Measurements from ENCODE around the gene NEURL3. TPM values are rescaled to one million over a fixed set of nuclear protein-coding genes. Genes with fewer than 3 reads are reported as not detected.

Gene NEURL3
- total and polyA plus RNA-seq, 2 of the 8 experiments (the other 6 are each of a cell fraction or from before 2014, with no cell fraction given) = not detected

DNA sequence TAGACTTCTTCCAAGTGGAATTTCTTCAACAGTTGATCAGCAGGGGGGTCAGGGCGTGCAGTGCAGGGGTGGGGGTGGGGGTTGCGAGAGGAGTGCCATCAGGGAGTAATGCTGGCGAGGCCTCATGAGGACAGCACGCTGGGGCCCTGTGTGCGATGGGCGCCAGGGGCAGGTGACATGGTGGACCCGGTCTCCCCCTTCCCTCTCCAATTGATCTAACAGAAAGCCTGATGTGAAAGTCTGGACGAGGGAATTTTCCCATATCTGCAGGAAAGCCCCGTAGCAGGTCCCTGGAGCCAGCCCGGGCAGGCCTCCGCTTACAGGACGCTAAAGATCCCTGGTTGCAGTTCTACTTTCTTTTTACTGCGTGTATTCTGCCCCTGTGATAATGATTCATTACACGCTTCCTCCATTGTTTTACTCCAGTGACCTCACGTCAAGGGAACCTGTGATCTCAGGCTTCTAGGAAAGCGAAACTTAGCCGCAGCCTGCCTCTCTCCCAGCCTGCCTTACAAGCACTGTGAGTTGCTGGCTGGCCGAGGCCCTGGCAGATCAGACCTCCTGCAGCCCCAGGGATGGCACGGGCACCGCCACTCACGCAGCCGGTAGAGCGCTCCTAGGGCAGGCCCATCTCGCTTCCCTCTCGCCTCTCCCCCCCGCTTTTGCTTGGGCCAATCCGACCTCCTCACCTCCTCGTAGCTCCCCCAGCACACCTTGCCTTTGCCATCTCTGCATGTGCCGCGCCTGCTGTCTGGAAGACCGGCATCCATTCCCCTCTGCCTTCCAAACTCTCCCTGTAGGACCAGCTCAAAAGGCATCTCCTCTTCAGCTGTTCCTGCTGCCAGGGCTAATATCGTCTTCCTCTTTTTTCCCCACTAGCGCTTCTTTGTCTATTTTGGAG, 19.2 kb downstream of the NEURL3 start (continued):
- TF ChIP-seq, protein P1, sequence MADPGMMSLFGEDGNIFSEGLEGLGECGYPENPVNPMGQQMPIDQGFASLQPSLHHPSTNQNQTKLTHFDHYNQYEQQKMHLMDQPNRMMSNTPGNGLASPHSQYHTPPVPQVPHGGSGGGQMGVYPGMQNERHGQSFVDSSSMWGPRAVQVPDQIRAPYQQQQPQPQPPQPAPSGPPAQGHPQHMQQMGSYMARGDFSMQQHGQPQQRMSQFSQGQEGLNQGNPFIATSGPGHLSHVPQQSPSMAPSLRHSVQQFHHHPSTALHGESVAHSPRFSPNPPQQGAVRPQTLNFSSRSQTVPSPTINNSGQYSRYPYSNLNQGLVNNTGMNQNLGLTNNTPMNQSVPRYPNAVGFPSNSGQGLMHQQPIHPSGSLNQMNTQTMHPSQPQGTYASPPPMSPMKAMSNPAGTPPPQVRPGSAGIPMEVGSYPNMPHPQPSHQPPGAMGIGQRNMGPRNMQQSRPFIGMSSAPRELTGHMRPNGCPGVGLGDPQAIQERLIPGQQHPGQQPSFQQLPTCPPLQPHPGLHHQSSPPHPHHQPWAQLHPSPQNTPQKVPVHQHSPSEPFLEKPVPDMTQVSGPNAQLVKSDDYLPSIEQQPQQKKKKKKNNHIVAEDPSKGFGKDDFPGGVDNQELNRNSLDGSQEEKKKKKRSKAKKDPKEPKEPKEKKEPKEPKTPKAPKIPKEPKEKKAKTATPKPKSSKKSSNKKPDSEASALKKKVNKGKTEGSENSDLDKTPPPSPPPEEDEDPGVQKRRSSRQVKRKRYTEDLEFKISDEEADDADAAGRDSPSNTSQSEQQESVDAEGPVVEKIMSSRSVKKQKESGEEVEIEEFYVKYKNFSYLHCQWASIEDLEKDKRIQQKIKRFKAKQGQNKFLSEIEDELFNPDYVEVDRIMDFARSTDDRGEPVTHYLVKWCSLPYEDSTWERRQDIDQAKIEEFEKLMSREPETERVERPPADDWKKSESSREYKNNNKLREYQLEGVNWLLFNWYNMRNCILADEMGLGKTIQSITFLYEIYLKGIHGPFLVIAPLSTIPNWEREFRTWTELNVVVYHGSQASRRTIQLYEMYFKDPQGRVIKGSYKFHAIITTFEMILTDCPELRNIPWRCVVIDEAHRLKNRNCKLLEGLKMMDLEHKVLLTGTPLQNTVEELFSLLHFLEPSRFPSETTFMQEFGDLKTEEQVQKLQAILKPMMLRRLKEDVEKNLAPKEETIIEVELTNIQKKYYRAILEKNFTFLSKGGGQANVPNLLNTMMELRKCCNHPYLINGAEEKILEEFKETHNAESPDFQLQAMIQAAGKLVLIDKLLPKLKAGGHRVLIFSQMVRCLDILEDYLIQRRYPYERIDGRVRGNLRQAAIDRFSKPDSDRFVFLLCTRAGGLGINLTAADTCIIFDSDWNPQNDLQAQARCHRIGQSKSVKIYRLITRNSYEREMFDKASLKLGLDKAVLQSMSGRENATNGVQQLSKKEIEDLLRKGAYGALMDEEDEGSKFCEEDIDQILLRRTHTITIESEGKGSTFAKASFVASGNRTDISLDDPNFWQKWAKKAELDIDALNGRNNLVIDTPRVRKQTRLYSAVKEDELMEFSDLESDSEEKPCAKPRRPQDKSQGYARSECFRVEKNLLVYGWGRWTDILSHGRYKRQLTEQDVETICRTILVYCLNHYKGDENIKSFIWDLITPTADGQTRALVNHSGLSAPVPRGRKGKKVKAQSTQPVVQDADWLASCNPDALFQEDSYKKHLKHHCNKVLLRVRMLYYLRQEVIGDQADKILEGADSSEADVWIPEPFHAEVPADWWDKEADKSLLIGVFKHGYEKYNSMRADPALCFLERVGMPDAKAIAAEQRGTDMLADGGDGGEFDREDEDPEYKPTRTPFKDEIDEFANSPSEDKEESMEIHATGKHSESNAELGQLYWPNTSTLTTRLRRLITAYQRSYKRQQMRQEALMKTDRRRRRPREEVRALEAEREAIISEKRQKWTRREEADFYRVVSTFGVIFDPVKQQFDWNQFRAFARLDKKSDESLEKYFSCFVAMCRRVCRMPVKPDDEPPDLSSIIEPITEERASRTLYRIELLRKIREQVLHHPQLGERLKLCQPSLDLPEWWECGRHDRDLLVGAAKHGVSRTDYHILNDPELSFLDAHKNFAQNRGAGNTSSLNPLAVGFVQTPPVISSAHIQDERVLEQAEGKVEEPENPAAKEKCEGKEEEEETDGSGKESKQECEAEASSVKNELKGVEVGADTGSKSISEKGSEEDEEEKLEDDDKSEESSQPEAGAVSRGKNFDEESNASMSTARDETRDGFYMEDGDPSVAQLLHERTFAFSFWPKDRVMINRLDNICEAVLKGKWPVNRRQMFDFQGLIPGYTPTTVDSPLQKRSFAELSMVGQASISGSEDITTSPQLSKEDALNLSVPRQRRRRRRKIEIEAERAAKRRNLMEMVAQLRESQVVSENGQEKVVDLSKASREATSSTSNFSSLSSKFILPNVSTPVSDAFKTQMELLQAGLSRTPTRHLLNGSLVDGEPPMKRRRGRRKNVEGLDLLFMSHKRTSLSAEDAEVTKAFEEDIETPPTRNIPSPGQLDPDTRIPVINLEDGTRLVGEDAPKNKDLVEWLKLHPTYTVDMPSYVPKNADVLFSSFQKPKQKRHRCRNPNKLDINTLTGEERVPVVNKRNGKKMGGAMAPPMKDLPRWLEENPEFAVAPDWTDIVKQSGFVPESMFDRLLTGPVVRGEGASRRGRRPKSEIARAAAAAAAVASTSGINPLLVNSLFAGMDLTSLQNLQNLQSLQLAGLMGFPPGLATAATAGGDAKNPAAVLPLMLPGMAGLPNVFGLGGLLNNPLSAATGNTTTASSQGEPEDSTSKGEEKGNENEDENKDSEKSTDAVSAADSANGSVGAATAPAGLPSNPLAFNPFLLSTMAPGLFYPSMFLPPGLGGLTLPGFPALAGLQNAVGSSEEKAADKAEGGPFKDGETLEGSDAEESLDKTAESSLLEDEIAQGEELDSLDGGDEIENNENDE (IDR thresholded peaks at IDR 0.05; ENCODE audit: insufficient replicate concordance, low read length) = no peak
- TF ChIP-seq GABPA (IDR thresholded peaks at IDR 0.05; ENCODE audit: borderline replicate concordance, insufficient read depth, low read length) = no peak
- no peak for TF ChIP-seq JUN (IDR thresholded peaks at IDR 0.05; ENCODE audit: low read depth, low read length)
- no peak for TF ChIP-seq KDM5A (IDR thresholded peaks at IDR 0.05; ENCODE audit: low read length)
- TF ChIP-seq, protein P2, sequence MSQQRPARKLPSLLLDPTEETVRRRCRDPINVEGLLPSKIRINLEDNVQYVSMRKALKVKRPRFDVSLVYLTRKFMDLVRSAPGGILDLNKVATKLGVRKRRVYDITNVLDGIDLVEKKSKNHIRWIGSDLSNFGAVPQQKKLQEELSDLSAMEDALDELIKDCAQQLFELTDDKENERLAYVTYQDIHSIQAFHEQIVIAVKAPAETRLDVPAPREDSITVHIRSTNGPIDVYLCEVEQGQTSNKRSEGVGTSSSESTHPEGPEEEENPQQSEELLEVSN (IDR thresholded peaks at IDR 0.05) = peak; percentile 61
- TF ChIP-seq GTF2F1 (IDR thresholded peaks at IDR 0.05; ENCODE audit: borderline replicate concordance, low read depth, low read length) = no peak
- TF ChIP-seq, protein P3, sequence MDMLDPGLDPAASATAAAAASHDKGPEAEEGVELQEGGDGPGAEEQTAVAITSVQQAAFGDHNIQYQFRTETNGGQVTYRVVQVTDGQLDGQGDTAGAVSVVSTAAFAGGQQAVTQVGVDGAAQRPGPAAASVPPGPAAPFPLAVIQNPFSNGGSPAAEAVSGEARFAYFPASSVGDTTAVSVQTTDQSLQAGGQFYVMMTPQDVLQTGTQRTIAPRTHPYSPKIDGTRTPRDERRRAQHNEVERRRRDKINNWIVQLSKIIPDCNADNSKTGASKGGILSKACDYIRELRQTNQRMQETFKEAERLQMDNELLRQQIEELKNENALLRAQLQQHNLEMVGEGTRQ (IDR thresholded peaks at IDR 0.05; ENCODE audit: low read length) = no peak

All from H1 (cell line).